Nucleus accumbens (tissue), 56 donors: ENCODE data around the gene CDC14A.

ENCODE experiments used
- DNase-seq, 56 donors: peaks; one replicate each; lab custom pipeline; 2025; lab: John Stamatoyannopoulos, UW

Gene CDC14A

DNA sequence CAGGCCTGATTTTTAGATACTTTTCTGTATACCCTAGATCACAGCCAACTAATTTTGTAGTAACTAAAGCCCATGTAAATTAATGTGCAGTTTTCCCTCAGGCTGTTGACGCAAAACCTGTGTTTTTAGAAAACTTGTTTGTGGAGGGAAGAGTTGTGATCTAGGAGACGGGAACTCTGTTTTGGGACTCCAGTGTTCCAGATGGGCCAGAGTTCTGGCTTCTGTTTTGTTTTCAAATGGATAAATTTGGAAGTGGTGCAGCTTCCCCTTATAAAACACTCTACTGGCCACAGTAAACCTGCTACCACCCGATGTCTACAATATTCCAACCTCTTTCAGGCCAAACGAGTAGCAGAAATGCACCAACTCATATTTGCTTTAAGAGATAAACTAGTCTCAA lies 172.0 kb downstream of the CDC14A start:
- DNase-seq, result no peak

DNA sequence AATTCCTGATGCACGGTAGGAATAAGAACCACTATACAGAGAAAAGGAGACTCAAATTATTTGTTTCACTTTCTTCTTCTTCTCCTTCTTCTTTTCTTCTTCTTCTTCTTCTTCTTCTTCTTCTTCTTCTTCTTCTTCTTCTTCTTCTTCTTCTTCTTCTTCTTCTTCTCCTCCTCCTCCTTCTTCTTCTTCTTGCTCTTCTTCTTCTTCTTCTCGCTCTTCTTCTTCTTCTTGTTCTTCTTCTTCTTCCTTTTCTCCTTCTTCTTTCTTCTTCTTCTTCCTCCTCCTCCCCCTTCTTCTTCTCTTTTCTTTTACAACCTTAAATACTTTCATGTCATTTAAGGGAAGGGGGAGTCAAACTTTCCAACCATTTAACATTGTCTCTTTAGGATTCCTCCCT lies 174.6 kb downstream of the CDC14A start:
- DNase-seq, result no peak

DNA sequence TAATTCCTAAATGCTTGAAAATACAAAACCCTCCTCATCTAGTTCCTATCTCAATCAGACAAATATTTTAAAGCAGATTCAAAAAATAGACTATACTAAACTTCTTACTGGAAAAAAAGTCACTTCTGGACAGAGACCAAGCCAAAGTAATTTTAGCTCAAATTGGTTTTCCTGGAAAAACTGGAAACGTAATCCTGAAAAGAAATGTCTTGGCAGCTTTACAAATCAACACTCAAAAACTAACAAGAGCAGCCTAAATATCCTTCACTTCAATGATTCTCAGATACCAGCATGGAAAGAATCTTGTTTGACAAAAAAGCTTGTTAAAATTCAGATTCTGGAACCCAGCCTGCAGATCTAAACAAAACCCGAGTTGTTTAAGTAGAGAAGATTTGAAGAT lies 176.6 kb downstream of the CDC14A start:
- no peak for DNase-seq

DNA sequence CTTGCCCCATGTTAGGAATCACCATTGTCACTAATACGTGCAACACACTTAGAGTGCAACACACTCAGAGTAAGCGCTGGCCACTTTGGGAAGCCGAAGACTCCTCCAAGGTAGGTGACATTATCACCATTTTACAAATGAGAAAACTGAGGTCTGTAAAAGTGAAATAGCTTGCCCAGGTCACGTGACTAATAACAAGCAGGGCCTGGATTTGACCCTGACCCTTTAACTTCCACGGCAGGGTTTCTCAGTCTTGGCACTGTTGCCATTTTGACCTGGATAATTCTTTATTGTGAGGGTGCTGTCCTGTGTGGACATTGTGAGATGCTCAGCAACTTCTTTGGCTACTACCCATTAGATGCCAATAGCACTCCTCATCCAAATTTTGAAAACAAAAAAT lies 177.8 kb downstream of the CDC14A start:
- no peak for DNase-seq

DNA sequence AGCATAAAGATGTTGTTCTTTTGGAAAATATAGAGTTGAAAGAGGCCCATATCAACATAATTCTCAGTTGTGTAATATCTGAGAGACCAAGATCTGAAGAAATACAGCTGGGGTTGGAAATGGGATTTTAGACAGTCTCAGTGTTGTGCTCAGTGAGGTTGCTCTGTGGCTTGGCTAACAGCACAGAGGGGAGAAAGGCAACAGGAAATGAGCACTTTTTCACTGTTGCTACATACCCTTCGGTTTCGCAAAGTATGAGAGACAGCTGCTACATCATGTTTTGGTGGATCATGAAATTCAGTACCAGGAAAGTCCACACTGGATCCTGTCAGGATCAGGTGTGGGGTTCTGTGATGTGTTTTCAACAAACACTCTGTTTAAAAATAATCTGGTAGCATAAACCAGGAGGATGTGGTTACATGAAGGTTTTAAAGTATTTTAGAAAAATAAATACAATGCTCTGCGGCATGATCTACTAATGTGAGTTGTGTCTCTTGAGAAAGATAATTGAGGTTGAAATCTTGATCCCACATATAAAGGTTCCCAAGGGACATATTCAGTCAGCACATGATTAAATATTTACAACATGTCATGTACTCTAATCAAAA lies 178.7 kb downstream of the CDC14A start:
- DNase-seq, result no peak

DNA sequence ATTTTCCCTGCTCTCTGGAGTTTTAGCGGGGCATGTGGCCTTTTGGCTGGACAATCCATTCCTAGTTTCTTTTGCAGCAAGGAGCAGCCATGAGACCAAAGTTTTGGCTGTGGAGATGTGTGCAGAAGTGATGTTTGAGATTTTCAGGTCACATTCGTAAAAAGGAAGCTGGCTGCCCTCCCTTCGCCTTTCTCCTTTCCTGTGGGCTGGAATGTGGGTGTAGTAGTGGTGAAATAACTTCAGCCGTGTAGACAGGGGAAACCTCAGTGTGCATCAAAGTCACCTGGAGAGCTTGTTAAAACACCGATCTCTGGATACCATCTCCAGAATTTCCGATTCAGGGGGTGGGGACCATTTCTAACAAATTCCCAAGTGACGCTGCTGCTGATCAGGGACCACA lies 180.3 kb downstream of the CDC14A start:
- no peak for DNase-seq

DNA sequence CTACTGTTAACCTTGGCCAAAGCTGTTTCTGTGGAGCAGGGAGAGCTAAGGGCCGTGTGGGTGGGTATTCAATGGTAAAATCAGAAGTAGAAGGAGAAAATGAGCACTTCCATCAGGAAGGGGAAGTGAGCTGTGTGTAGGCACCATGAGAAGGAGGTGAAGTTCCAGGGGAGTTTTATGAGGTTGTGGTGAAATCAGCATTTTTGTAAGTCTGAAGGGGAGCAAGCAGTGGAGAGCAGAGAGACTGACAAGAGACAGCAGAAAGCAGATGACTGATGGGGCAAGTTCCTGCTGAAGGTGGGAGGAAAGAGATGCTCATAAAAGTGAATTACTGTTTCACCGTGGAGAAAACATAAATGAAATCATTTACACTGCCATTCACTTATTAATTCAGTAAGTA lies 183.0 kb downstream of the CDC14A start:
- DNase-seq, result no peak

DNA sequence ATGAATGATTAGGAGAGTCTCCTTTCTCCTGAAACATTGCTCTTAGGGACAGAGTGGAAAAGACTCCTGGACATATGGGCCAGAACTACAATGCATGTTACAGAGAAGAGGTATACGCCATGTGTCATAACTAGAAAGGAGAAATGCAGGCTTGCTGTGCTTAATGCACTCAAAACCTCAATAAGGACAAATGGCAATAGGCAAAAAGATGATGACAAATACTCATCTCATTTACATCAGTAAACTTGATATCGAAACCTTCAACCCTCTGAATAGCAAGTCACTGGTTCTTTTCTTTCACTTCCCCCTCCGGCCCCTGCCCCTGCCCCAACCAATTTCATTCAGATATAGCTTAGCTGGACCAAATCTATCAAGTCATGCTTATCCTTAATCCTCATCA lies 183.7 kb downstream of the CDC14A start:
- DNase-seq, result no peak

DNA sequence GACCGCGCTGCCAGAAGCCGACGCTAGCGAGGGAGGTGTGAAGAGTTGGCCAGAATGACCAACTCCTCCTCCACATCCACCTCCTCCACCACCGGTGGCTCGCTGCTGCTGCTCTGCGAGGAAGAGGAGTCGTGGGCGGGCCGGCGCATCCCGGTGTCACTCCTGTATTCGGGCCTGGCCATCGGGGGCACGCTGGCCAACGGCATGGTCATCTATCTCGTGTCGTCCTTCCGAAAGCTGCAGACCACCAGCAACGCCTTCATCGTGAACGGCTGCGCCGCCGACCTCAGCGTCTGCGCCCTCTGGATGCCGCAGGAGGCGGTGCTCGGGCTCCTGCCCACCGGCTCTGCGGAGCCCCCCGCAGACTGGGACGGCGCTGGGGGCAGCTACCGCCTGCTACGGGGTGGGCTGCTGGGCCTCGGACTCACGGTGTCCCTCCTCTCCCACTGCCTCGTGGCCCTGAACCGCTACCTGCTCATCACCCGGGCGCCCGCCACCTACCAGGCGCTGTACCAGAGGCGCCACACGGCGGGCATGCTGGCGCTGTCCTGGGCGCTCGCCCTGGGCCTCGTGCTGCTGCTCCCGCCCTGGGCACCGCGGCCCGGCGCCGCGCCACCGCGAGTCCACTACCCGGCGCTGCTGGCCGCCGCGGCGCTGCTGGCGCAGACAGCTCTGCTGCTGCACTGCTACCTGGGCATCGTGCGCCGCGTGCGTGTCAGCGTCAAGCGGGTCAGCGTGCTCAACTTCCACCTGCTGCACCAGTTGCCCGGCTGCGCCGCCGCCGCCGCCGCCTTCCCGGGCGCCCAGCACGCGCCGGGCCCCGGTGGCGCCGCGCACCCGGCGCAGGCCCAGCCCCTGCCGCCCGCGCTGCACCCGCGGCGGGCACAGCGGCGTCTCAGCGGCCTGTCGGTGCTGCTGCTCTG lies 186.9 kb downstream of the CDC14A start:
- DNase-seq, result peak in 14 of 56 donors; percentile 19 to 61 (median 44)

DNA sequence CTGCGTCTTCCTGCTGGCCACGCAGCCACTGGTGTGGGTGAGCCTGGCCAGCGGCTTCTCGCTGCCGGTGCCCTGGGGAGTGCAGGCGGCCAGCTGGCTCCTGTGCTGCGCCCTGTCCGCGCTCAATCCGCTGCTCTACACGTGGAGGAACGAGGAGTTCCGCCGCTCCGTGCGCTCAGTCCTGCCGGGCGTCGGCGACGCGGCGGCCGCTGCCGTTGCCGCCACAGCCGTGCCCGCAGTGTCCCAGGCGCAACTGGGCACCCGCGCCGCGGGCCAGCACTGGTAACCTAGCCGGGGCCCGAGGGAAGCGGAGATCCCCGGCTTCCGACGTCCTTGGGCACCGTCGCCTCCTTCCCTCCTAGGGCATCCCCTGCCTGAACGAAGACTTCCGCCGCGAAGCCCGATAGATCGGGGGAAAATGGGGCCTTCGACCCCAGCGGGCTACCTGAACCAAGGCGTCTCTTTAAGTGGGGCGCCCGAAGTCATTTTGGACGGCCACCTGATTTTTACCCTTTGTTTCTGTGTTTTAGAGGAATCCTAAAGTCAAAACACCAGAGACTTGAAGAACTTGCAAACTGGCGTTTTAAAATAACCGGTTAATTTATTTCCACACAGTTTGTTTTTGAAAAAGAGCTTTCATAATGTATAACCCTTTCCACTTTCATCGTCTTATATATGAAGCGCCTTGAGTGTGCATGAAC lies 187.7 kb downstream of the CDC14A start:
- DNase-seq, result no peak

DNA sequence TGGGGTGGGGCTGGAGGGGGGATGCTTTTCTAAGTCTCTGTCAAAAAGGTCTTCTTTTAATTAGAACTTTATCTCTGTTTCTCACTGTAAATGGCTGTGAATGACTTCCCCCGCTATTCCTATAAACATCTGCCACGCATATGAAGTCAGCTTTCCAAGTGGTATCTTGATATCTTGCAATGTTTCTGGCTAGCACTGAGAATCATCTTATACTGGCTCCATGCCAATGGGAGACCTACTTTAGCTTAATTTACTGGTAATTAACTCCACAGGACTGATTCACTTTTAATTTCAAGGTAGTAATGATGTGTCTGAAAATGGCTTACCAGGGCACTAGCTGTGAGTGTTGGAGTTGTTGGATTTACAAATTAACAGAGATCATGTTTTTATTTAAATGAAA lies 190.0 kb downstream of the CDC14A start:
- no peak for DNase-seq

DNA sequence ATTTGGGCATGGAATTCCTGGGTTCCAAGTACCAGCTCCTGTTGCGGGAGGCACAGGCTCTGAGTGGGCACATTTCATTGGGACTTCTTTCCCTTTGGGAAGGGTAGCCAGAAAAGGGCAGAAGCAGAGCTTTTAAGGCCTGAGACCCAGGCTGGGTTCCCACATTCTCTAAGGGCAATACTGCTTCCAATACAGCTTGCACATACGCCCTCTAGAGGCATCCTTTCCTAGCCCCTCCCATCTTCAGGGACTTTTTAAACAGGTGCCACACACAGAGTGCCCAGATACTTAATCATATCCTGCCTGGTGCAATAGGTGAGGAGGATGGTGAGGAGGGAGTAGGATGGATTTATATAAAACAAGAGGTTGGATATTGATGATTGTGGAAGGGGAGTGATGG lies 191.3 kb downstream of the CDC14A start:
- no peak for DNase-seq

DNA sequence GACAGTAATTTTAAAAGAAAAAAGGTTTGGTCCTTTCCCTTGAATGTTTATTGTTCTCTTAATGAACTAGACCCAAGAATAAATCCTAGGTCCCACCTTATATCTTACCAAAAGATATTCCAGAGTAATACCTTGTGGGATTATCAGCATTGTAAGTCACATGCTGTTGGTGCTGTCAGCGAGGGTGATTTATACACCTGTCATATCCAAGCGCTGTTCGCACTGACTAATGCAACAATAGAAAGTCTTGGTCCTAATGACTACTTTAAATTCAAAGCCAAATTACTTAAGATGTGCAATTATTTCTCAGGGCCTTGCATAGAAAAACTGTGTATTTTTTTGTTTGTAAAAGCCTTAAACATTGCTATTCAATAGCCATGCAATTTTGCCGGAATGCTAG lies 192.5 kb downstream of the CDC14A start:
- DNase-seq, result no peak

DNA sequence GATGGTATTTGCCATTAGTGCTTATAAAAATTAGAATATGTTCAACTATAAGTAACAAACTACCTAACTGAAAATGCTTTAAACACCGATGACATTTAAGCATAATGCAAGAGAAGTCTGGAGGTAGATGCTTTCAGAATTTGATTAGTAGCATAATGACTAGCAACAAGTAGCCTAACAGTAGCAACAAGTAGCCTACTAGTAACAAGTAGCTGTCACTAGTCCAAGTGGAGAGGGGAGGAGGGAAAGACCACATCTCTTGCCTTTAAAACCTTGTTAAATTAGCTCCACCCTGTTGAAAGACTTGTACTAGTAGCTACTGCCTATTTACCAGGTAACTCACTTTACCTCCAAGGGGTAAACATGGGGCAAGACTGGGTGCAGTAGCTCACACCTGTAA lies 193.5 kb downstream of the CDC14A start:
- DNase-seq, result no peak

DNA sequence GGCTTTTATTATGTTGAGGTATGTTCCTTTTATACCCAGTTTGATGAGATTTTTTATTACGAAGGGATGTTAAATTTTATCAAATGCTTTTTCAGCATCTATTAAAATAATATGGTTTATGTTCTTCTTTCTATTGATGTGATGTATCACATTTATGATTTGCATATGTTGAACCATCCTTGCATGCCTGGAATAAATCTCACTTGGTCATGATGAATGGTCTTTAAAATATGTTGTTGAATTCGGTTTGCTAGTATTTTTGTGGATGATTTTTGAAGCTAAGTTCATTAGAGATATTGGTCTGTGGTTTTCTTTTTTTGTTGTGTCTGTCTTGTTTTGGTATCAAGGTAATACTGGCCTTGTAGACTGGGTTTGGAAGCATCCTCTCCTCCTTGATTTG lies 199.7 kb downstream of the CDC14A start:
- DNase-seq, result no peak

DNA sequence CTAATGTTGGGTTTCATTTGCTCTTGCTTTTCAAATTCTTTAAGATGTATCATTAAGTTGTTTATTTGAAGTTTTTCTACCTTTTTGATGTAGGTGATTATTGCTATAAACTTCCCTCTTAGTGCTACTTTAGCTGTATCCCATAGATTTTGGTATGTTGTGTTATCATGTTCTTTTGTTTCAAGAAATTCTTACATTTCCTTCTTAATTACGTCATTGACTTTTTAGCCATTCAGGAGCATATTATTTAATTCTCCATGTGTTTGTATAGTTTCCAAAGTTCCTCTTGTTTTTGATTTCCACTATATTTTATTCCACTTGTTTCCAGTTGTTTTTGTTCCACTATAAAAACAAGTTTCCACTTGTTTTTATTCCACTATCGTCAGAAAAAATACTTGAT lies 200.6 kb downstream of the CDC14A start:
- DNase-seq, result no peak

DNA sequence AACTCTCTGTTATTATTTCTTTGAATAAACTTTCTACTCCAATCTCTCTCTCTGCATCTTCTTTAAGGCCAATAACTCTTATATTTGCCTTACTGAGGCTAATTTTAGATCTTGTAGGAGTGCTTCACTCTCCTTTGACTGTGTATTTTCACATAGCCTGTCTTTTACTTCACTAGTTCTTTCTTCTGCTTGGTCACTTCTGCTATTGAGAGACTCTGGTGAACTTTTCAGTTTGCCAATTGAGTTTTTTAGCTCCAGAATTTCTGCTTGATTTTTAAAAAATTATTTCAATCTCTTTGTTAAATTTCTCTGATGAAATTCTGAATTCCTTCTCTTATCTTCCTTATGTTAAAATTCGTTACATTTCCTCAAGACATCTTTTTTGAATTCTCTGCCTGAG lies 203.9 kb downstream of the CDC14A start:
- DNase-seq, result no peak

DNA sequence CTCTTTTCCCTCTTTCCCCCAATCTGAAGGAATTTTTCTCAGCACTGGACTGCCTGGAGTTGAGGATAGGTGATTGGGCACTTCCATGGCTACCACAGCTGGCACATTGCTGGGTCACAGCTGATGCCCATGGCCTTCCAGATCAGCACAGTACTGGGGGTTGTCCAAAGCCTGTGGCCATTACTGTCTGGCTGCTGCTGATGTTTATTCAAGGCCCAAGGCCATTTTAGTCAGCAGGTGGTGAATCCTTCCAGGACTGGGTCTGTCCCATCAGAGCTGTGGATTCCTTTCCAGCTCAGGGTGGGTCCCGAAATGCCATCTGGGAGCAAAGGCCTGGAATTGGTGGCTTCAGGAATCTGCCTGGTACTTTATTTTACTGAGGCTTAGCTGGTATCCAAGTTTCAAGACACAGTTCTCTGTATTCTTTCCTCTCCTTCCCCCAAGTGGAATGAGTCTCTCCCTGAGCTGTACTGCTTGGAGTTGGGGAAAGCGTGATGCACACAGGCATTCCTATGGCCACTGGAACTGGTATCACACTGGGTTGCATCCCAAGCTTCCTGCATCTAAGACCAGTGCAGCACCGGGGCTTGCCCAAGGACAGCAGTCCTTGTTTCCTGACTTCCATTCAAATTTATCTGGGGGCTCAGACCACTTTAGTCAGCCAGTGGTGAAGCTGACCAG lies 204.8 kb downstream of the CDC14A start:
- no peak for DNase-seq

DNA sequence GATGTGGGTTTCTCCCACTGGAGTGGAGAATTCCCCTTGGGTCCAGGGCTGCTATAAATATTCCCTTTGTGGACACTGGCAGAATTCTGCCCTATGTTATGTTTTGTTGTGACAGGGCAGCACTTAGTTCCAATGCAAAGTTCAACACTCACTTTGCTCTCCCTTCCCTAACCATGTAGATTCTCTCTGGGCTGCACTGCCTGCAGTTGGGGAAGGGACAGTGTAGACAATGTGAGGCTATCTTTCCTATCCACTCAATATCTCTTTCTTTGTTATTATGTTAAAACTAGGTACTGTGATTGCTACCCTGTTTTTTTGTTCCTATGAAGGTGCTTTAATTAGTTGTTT lies 205.3 kb downstream of the CDC14A start:
- no peak for DNase-seq

DNA sequence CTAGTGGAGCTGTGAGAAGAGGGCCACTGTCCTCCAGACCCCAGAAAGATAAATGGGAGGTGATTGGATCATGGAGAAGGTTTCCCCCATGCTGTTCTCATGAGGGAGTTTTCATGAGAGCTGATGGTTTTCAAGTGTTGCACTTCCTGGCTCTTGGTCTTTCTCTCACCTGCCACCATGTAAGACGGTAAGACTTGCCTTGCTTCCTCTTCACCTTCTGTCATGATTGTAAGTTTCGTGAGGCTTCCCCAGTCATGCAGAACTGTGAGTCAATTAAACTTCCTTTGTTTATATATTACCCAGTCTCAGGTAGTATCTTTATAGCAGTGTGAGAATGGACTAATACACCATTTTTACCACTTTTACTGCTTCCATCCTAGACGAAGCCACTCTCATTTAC lies 213.2 kb downstream of the CDC14A start:
- no peak for DNase-seq
